Endodermal cell (in vitro differentiated cells): Measurements from ENCODE around the gene PLEKHA5. TPM values are rescaled to one million over a fixed set of nuclear protein-coding genes. Genes with fewer than 3 reads are reported as not detected.

ENCODE experiments used
- DNase-seq: peaks from one replicate; pipeline ENCODE4 v3.0.0-alpha.2; 2017
- H3K27ac ChIP-seq: 2 replicates; pipeline ENCODE4 v1.5.1; 2013; ENCODE audit warnings: mild to moderate bottlenecking, low read depth, low read length, moderate library complexity
- H3K27me3 ChIP-seq: 2 replicates; pipeline ENCODE4 v1.6.1; 2013; ENCODE audit warnings: mild to moderate bottlenecking, low read length, moderate library complexity; ENCODE audit not compliant: insufficient read depth, control insufficient read depth, poor library complexity, severe bottlenecking
- H3K36me3 ChIP-seq: 2 replicates; pipeline ENCODE4 v1.7.0; 2013; ENCODE audit warnings: mild to moderate bottlenecking, low read length, moderate library complexity; ENCODE audit not compliant: control insufficient read depth, insufficient read depth
- H3K4me1 ChIP-seq: one replicate; pipeline ENCODE4 v1.7.0; 2013; ENCODE audit warnings: low read length; ENCODE audit not compliant: control insufficient read depth, insufficient read depth
- H3K4me3 ChIP-seq: 2 replicates; pipeline ENCODE4 v1.5.1; 2013; ENCODE audit warnings: mild to moderate bottlenecking, low read length, moderate library complexity
- H3K9ac ChIP-seq: 2 replicates; pipeline ENCODE4 v1.6.1; 2013; ENCODE audit warnings: mild to moderate bottlenecking, low read length, moderate library complexity; ENCODE audit not compliant: poor library complexity, severe bottlenecking; ENCODE audit errors: extremely low read depth
- H3K9me3 ChIP-seq: 2 replicates; pipeline ENCODE4 v1.6.1; 2013; ENCODE audit warnings: mild to moderate bottlenecking, low read length, moderate library complexity; ENCODE audit not compliant: control insufficient read depth
- H3K27ac Mint-ChIP-seq: 2 replicates; pipeline ENCODE4 v1.8.0; 2020; ENCODE audit warnings: mixed read lengths
- H3K27me3 Mint-ChIP-seq: 2 replicates; pipeline ENCODE4 v1.8.0; 2021; ENCODE audit warnings: mild to moderate bottlenecking, mixed read lengths; ENCODE audit not compliant: insufficient read depth
- H3K36me3 Mint-ChIP-seq: 2 replicates; pipeline ENCODE4 v1.8.0; 2020; ENCODE audit warnings: low read depth, mixed read lengths
- H3K4me1 Mint-ChIP-seq: 2 replicates; pipeline ENCODE4 v1.8.0; 2020; ENCODE audit warnings: mixed read lengths
- H3K4me3 Mint-ChIP-seq: 2 replicates; pipeline ENCODE4 v1.8.0; 2020; ENCODE audit warnings: mild to moderate bottlenecking, moderate library complexity, mixed read lengths
- H3K9me3 Mint-ChIP-seq: 2 replicates; pipeline ENCODE4 v1.8.0; 2020; ENCODE audit warnings: mild to moderate bottlenecking, mixed read lengths
- CTCF ChIP-seq: fragments of 200-600 bp; sonication (generic); conservative IDR thresholded peaks from 2 replicates; pipeline ENCODE4 v1.5.0; 2021; ENCODE audit warnings: antibody characterized with exemption, mild to moderate bottlenecking
- WGBS, 2 experiments: methylation state at CpG; one replicate each; pipeline versions ENCODE4 v1.1.5 to v1.1.7; 2013; ENCODE audit warnings: missing lambda C conversion rate in 2 of 2, mixed read lengths in 1 of 2; ENCODE audit not compliant: insufficient coverage in 1 of 2, insufficient read length in 1 of 2; 5-methylcytosine and 5-hydroxymethylcytosine counted together
- total RNA-seq, 2 donors: library from RNA; stranded (reverse); fragmentation: NEBNext Ultra II Directional in 1 of 2; extraction: Animal tissue kit (Norgen Biotek cat#: 25700) in 1 of 2; gene quantifications; 2 replicates in 1 of 2; 3 replicates in 1 of 2; pipeline ENCODE4 v1.2.1, GENCODE V29; 2021

PLEKHA5 gene
- total RNA-seq, 2 donors from 2014 or later = 48.5 to 139 TPM

- Histone ChIP-seq H3K9me3 (no peaks in the 10 kb centered on the region), H3K4me3 (no peak overlapping the region), H3K9ac (no peak overlapping the region), H3K27ac (no peak overlapping the region), H3K4me1 (peaks cover 7% of the 10 kb centered on the region), H3K27me3 (no peaks in the 10 kb centered on the region), H3K36me3 (peaks cover 13% of the 10 kb centered on the region)
- TF ChIP-seq CTCF = no peak
- no peaks in the 10 kb centered on the region for H3K27me3 Mint-ChIP-seq
- peaks cover 23% of the 10 kb centered on the region for H3K36me3 Mint-ChIP-seq
- H3K27ac Mint-ChIP-seq = no peak overlapping the region
- no peaks in the 10 kb centered on the region for H3K9me3 Mint-ChIP-seq
- WGBS, 2 experiments = 87% methylated on average over 2 of the region's 2 CpGs; no CpG with 5 or more reads in 1 of the 2 experiments
- DNase-seq = no peak
- H3K4me3 Mint-ChIP-seq = no peak overlapping the region
- peaks cover 30% of the 10 kb centered on the region for H3K4me1 Mint-ChIP-seq
Measured at GRCh38 chr12:19171731-19172130, 42.2 kb downstream of the PLEKHA5 start.

GRCh38 chr12:19177754-19178153 lies 48.2 kb downstream of the PLEKHA5 start:
- Histone ChIP-seq H3K4me3 (no peak overlapping the region), H3K9me3 (no peaks in the 10 kb centered on the region), H3K27ac (no peak overlapping the region), H3K9ac (no peak overlapping the region), H3K36me3 (peaks cover 25% of the 10 kb centered on the region), H3K27me3 (no peaks in the 10 kb centered on the region), H3K4me1 (peaks cover 4% of the 10 kb centered on the region)
- WGBS, 2 experiments = 100% methylated on average over 1 to 2 of the region's 3 CpGs
- TF ChIP-seq CTCF = no peak
- peaks cover 24% of the 10 kb centered on the region for H3K4me1 Mint-ChIP-seq
- H3K9me3 Mint-ChIP-seq = no peaks in the 10 kb centered on the region
- peaks cover 47% of the 10 kb centered on the region for H3K36me3 Mint-ChIP-seq
- H3K4me3 Mint-ChIP-seq = no peak overlapping the region
- peak overlapping the region; percentile 48 for H3K27ac Mint-ChIP-seq
- no peaks in the 10 kb centered on the region for H3K27me3 Mint-ChIP-seq
- no peak for DNase-seq

- peaks cover 31% of the 10 kb centered on the region for H3K4me1 Mint-ChIP-seq
Measured at GRCh38 chr12:19179986-19180385, 50.5 kb downstream of the PLEKHA5 start.

More at GRCh38 chr12:19179986-19180385, 50.5 kb downstream of the PLEKHA5 start:
- TF ChIP-seq CTCF = no peak
- no peaks in the 10 kb centered on the region for H3K9me3 Mint-ChIP-seq
- 93 to 100% methylated on average over 3 to 4 of the region's 4 CpGs for WGBS, 2 experiments
- Histone ChIP-seq H3K9me3 (no peaks in the 10 kb centered on the region), H3K4me1 (peaks cover 4% of the 10 kb centered on the region), H3K27ac (no peak overlapping the region), H3K4me3 (no peak overlapping the region), H3K36me3 (peaks cover 20% of the 10 kb centered on the region), H3K27me3 (no peaks in the 10 kb centered on the region), H3K9ac (no peak overlapping the region)
- peaks cover 41% of the 10 kb centered on the region for H3K36me3 Mint-ChIP-seq
- DNase-seq = no peak
- peak overlapping the region; percentile 19 for H3K27ac Mint-ChIP-seq
- no peaks in the 10 kb centered on the region for H3K27me3 Mint-ChIP-seq
- no peak overlapping the region for H3K4me3 Mint-ChIP-seq
